CD4-positive, alpha-beta T cell treated with Interleukin-17A for 1 hour (primary cell): ENCODE measurements around the gene NEDD4L.
"Not testable (repeated sequence)": the region's sequence is repeated elsewhere in the genome, so short reads cannot be mapped to it uniquely, and the experiment has no call there.

Experiments
- DNase-seq: peaks from one replicate; pipeline ENCODE4 v3.0.0-alpha.2; 2020

Gene NEDD4L

DNA sequence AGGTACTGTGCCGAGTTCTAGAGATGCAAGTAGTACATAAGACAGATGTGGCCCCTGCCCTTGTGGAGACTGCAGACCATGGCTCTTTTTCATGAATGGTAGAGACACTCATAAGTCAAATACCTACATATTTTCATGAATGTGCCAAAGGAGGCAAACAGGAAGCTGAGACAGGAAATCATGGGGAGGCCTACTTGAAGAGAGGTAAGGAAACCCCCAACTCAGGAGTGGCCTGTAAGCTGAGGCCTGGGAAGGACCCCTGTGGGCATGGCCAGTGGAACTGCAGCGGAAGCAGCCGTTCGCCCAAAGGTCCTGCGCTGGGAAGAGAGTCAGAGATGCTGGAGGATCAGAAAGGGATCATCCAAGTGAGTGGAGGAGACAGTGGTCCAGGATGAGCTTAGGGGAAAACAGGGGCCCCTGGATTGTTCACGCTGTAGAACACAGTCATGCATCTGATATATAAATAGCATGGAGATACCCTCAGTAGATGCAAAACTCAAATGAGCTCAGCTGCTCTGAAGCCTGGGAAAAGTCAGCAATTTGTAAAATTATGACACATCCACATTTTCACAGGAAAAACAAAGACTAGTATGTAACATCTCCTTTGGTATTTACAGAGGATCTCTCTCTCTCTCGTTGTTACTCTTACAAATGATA, 228.9 kb downstream of the NEDD4L start:
- no peak for DNase-seq

GRCh38 chr18:58275176-58275575, 231.2 kb downstream of the NEDD4L start:
- DNase-seq, result no peak

- no peak for DNase-seq
Observed at GRCh38 chr18:58276789-58277739, 233.0 kb downstream of the NEDD4L start.

DNA sequence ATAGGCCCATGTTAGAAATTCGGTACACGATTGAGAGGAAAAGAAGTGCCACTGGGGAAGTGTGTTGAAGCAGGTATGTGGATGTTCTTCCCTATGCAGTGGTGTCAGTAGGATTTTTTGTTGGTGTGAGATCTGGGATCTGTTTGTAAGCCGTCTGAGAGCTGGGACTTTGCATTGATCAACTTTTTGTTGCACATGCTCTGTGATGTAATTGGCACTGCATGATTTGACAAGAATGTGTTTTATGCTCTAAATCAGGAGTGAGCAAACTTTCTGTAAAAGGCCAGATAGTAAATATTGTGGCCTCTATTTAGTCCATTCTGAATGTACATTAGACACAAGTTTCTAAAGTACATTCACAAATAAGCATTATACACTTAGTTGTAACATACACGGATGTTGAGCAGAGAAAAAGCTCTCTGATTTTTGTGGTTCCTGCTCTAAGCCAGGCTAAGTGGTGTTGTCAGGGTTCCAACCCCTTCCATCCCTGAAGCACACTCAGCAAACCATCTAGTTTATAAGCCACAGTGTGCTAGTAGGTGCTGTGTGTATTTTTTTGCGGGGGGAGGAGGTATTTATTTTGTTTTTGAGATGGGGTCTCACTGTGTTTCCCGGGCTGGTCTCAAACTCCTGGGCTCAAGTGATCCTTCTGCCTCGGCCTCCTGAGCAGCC, 235.6 kb downstream of the NEDD4L start:
- DNase-seq, result no peak

DNA sequence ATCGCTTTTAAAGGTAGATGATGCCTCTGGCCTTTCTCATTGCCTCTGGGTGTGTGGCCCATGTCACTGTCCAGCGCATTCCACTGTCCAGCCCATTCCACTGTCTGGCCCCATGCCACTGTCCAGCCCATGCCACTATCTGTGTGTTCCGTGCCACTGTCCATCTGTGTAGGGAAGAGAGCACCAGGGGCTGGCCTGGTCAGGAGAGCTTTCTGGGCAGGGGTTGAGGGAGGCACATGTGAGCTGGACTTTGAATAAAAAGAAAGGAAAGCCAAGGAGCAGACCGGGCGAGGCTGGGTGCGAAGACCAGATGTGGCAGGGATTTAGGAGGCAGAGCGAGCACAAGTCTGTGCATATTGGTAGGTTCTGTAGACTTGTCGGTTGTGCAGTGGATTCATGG, 236.2 kb downstream of the NEDD4L start:
- no peak for DNase-seq

DNA sequence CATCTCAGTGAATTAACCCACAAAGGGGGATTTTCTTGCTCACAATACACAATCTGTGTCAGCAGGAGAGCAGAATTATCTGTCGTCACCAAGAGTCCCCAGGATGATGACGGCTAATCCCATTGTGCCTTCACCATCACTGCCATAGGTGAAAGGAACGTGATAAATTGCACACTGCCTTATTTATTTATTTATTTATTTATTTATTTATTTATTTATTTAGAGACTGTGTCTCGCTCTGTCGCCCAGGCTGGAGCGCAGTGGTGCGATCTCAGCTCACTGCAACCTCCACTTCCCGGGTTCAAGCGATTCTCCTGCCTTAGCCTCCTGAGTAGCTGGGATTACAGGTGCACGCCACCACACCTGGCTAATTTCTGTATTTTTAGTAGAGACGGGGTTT, 238.8 kb downstream of the NEDD4L start:
- DNase-seq, result not testable (repeated sequence)

GRCh38 chr18:58284699-58285448, 240.8 kb downstream of the NEDD4L start:
- no peak for DNase-seq

GRCh38 chr18:58285449-58286130, 241.6 kb downstream of the NEDD4L start:
- DNase-seq, result no peak

DNA sequence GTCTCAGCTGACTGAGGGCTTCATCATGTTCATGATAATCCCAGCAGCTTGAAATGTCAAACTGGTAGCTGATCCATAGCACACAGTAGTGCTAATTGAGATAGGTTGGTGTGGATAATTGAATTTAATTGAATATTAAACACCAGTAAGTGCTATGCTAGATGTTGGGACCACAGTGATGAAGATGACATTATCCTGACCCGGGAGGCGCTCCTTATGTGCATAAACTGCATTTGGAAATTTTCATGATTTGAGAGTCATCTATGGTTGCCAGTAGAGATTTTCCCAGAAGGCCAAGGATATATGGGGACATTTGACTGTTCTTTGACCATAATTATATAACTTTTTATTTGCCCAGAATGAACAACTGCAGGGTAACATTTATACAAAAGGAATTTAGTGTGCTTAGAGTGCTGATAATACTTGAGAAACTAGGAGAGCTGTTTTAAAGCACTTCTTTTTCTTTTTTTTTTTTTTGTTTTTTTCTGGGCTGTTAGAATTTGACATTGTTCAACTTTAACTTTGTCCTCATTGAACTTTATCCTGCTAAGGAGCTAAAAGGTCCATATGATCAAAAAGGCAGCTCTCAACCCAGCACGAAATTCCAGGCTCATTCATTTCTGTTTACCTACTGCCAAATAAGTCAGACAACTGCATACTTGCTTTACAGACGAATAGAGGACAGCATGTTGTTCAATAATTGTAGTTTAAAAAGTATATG, 242.8 kb downstream of the NEDD4L start:
- no peak for DNase-seq

DNA sequence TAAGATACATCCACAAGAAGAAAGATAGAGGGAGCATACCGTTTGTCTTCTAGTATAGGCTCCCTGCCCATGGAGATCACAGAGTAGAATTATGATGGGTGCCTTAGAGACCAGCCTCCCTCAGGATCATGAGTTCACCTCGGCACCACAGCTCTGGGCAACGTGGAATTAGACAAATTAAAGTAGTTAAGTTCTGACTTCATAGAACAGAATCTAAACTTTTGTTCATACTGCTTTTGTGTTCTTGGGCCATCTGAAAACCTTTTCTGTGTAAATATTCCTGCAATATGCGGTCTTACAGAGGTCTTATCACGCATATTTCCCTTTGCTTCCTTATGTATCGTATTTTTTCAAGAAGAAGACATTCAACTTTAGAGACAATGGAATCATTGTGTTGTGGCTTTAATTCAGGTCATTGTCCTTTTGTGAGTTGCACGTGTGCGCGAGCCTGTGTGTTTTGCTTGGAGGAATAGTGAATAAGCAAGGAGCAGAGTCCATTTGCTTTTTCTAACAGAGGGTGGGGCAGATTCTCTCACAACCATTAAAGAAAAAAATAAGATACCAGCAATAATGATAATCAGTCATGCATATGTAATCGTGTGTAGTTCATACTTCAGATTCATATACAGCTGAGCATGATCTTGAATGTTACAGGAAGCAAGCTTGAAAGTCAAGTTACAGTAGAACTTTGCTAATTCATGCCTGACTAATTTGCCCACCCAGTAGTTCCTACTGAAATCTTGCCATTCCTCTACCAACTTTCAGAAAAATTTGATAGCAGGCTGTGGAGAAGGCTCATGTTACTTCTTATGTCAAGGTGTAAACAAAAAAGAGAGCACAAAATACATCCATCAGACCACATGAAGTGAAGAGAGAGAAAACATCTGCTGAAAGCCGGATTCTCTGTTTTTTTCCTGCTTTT, 243.6 kb downstream of the NEDD4L start:
- no peak for DNase-seq

GRCh38 chr18:58288921-58289797, 245.1 kb downstream of the NEDD4L start:
- DNase-seq, result no peak

DNA sequence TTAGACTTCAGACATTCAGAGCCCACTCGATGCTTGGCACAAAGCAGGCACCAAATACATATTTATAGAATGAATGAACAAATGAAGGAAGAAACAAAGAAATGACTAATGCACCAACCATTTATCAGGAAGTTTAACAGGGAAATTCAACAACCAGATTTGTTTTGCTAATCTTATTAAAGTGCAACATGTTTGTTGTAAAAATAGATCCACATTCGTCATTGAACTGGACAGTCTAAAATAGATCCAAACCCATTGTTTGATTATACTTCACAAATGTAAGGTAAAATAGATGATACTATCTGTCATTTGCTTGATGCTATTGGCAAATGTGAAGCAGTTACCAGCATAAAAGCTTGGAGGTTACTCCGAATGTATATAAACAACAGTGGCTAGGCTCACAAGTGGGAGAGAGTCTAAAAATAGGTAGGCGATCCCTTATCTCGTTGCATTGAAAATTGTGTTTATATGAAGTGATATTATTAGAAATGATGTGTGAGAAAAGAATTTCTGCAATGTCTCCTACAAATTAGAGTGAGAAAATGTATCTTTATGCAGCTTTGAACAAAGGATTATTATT, 246.2 kb downstream of the NEDD4L start:
- no peak for DNase-seq

DNA sequence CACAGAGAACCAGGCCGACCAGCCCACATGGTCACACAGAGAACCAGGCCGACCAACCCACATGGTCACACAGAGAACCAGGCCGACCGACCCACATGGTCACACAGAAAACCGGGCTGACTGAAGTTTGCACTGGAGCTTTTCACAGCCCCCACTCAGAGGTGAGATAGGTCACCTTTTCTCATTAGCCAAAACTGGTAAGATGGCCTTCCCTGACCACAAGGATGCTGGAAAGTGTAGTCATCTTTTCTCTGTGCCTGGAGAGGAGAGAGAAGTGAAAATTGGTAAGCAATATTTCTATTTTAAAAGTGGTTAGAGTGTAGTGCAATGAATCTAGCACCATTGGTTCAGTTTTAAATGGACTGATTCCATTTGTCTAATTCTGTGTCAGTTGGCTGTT, 247.1 kb downstream of the NEDD4L start:
- DNase-seq, result no peak

DNA sequence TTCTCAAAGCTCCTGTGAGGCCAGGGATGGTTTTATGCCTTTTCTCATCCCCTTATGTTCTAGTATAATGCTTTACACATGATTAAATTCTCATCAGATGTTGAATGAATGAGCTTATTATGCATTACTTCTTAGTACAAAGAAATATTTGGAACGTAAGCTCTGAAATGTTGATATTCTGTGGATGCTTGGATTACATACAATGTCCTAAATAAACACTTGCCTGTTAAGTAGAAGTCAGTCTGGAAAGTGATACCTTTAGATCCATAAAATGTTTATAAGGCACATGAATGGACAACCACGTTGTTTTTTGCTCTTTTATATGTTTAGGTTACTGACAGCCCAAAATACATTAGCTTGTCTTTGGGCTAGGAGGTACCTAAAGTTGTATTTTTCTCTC, 248.6 kb downstream of the NEDD4L start:
- DNase-seq, result no peak

- DNase-seq, result peak; percentile 23
Observed at GRCh38 chr18:58297198-58297597, 253.2 kb downstream of the NEDD4L start.

DNA sequence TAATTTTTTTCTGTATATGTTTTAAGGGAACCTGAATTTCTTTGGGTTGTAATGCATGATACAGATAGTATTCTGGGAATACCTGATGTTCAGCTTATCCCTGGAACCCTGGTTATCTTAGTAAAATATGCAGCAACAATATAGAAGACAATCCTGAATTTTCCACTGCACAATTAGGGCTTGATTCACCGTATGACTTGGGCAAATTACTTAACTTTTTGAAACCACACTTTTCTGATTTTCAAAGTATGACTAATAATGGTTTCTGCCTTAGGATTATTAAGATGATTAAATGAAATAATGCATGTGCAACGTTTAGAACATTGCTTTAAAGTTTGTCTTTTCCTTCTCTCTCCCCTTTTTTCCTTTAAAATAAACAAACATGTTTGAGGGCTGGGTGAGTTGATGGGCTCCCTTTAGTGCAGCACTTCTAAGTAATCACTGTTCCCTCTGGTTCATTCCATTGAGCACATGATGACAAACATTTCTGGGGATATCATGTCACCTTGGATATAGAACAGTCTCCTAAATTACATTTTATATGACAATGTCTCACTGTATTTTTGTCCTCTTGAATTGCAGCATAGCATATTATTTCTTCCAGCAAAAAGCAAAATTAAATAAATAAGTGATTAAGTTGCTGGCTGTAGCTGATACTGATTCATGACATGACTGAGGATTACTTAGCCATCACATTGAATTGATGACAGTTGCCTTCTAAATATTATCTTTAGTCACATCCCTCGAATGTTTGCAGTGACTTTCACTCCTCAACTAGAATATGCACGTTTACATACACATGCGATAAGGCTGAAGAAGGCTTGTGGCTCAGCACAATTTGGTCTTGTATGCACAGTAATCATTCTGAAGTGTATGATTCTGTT, 254.5 kb downstream of the NEDD4L start:
- DNase-seq, result no peak

DNA sequence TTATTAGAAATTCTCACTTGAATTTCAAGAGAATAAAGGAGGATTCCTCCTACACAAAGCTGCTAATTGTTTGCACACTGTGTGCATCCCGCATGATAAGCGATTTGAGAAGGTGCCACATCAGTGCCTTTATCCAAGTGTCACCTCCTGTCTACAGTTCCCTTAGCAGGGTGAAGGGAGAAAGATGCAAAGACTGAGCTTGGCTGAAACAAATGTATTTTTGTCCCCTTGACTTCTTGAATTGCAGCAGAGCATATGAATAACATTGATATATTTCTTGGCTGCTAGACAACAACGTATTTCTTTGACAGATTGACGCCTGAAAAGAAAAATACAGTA, 255.1 kb downstream of the NEDD4L start:
- no peak for DNase-seq

- DNase-seq, result no peak
Observed at GRCh38 chr18:58299936-58300335, 255.9 kb downstream of the NEDD4L start.
